Measurements from ENCODE around the gene PDLIM5. TPM values are rescaled to one million over a fixed set of nuclear protein-coding genes. Genes with fewer than 3 reads are reported as not detected.

Gene PDLIM5
- total and polyA plus RNA-seq, 2 of the 8 experiments (the other 6 are each of a cell fraction or from before 2014, with no cell fraction given): 37.3 to 62.1 TPM

DNA sequence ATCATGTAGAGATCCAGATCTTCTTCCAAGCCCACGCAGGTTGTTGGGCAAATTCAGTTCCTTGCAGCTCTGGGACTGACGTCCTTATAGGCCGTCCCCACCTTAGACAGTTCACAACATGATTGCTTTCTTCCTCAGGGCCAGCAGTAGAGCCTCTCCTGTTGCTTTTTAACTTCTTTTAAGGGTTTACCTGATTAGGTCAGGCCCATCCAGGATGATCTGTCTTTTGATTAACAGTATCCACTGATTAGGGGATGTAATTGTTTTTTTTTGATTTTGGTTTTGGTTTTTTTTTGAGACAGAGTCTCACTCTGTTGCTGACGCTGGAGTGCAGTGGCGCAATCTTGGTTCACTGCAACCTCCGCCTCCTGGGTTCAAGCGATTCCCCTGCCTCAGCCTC, 197.0 kb downstream of the PDLIM5 start:
- CTCF ChIA-PET (ENCODE audit: partially characterized antibody): no interaction called here

More for the DNA sequence above, 197.0 kb downstream of the PDLIM5 start:
- H4K5ac ChIP-seq (ENCODE audit: insufficient read length, low read depth, low read length): no peak overlapping the region
- no peak overlapping the region for H3K4me3 ChIP-seq (ENCODE audit: extremely low read depth in 1 of 4, insufficient read depth in 2 of 4, low read depth in 3 of 4, low read length in 4 of 4)
- TF ChIP-seq ZNF274 (IDR thresholded peaks at IDR 0.05; ENCODE audit: borderline replicate concordance, extremely low read depth, low read length) (no peak), SIRT6 (IDR thresholded peaks at IDR 0.05; ENCODE audit: low read length) (no peak), GTF2F1 (IDR thresholded peaks at IDR 0.05; ENCODE audit: borderline replicate concordance, low read depth, low read length) (no peak)
- H3K56ac ChIP-seq (replicated peaks; ENCODE audit: insufficient read length, low read depth, low read length): no peak overlapping the region
- H3K23ac ChIP-seq (ENCODE audit: insufficient read length): no peak overlapping the region
- no peak overlapping the region for H3K4me2 ChIP-seq (ENCODE audit: insufficient read depth in 1 of 2, low read depth in 2 of 2, low read length in 2 of 2)
- no peak overlapping the region for H3K14ac ChIP-seq (ENCODE audit: insufficient read length)
- H2BK120ac ChIP-seq (replicated peaks; ENCODE audit: low read depth, low read length): no peak overlapping the region
- no peak overlapping the region for H2BK15ac ChIP-seq (ENCODE audit: low read length)
- no peaks in the 10 kb centered on the region for H4K20me1 ChIP-seq (replicated peaks in 1 of 2; ENCODE audit: control insufficient read depth in 1 of 2, insufficient read depth in 2 of 2, low read length in 2 of 2)
- no peaks in the 10 kb centered on the region for H3K79me2 ChIP-seq (ENCODE audit: control insufficient read depth in 1 of 2, insufficient read depth in 2 of 2, low read length in 2 of 2)
- no peaks in the 10 kb centered on the region for H3K27me3 ChIP-seq (replicated peaks in 1 of 4; ENCODE audit: control insufficient read depth in 3 of 4, extremely low read depth in 1 of 4, insufficient read depth in 3 of 4, low read length in 3 of 4)
- no peak overlapping the region for H4K8ac ChIP-seq (ENCODE audit: extremely low read depth, insufficient read depth, low read length)
- no peak overlapping the region for H2BK5ac ChIP-seq (ENCODE audit: low read depth, low read length)
- DNase-seq (ENCODE audit: low read depth in 1 of 2, low spot score in 2 of 2) (no peak), FAIRE-seq (no peak)
- H3K9ac ChIP-seq (replicated peaks in 1 of 4; ENCODE audit: extremely low read depth in 1 of 4, low read depth in 3 of 4, low read length in 3 of 4): no peak overlapping the region
- no peak overlapping the region for H2BK20ac ChIP-seq (ENCODE audit: low read length)
- no peaks in the 10 kb centered on the region for H3K9me3 ChIP-seq (ENCODE audit: insufficient read depth in 2 of 2, low read depth in 1 of 2, low read length in 1 of 2)
- no peak overlapping the region for H3K27ac ChIP-seq (ENCODE audit: low read depth, low read length)
- H3K79me1 ChIP-seq (ENCODE audit: low read depth, low read length): no peaks in the 10 kb centered on the region
- no peak overlapping the region for H3K4ac ChIP-seq (replicated peaks; ENCODE audit: insufficient read length, low read depth, low read length)
- H3K4me1 ChIP-seq (replicated peaks in 1 of 4; ENCODE audit: control insufficient read depth in 3 of 4, insufficient read depth in 4 of 4, low read length in 3 of 4): no peaks in the 10 kb centered on the region
- H4K91ac ChIP-seq (replicated peaks; ENCODE audit: insufficient read length, low read length): no peak overlapping the region
- H2AFZ ChIP-seq (ENCODE audit: low read length): no peak overlapping the region
- no peak overlapping the region for H2BK12ac ChIP-seq (ENCODE audit: low read depth, low read length)
- H3K23me2 ChIP-seq (ENCODE audit: low read depth, low read length): no peaks in the 10 kb centered on the region
- POLR2A ChIA-PET (ENCODE audit: partially characterized antibody): no interaction called here
- no peak overlapping the region for H3K18ac ChIP-seq (ENCODE audit: extremely low read depth, low read length)
- no peak overlapping the region for H2AK5ac ChIP-seq (ENCODE audit: low read depth, low read length)
- peaks cover 0 to 4% (median 0%) of the 10 kb centered on the region in 4 experiments; a peak in 1 of 8 replicates for H3K36me3 ChIP-seq (ENCODE audit: control insufficient read depth in 2 of 4, insufficient read depth in 4 of 4, low read length in 3 of 4)
- 82% methylated on average over 7 of the region's 7 CpGs; no CpG with 5 or more reads in 1 of the 2 experiments for WGBS, 2 experiments (ENCODE audit: extremely low coverage in 1 of 2, insufficient coverage in 1 of 2, insufficient read length in 1 of 2, insufficient replicate concordance in 2 of 2, low coverage in 1 of 2, low lambda C conversion rate in 2 of 2, missing lambda C conversion rate in 1 of 2)

All from H1 (cell line).